Smooth muscle cell (in vitro differentiated cells): ENCODE data around the gene LRRTM1. TPM values are rescaled to one million over a fixed set of nuclear protein-coding genes. Genes with fewer than 3 reads are reported as not detected.

Experiments
- DNase-seq: peaks from one replicate; lab custom pipeline; 2025; ENCODE audit not compliant: unreplicated experiment; lab: John Stamatoyannopoulos, UW
- H2AFZ ChIP-seq: fragments of 200-600 bp; sonication (generic); 2 replicates; pipeline ENCODE4 v1.6.0; 2016; ENCODE audit warnings: antibody characterized with exemption, low read depth, mild to moderate bottlenecking
- H3F3A ChIP-seq: fragments of 200-600 bp; sonication (generic); 2 replicates; pipeline ENCODE4 v1.6.0; 2017; ENCODE audit warnings: antibody characterized with exemption, low read depth
- H3K27ac ChIP-seq: fragments of 200-600 bp; sonication (generic); 2 replicates; pipeline ENCODE4 v1.5.1; 2016; ENCODE audit warnings: low read depth, mild to moderate bottlenecking
- H3K27me3 ChIP-seq: fragments of 200-600 bp; sonication (generic); 2 replicates; pipeline ENCODE4 v1.6.1; 2016; ENCODE audit warnings: low read depth, mild to moderate bottlenecking
- H3K36me3 ChIP-seq: fragments of 200-600 bp; sonication (generic); 2 replicates; pipeline ENCODE4 v1.5.1; 2016; ENCODE audit warnings: low read depth
- H3K4me1 ChIP-seq: fragments of 200-600 bp; sonication (generic); 2 replicates; pipeline ENCODE4 v1.5.1; 2016; ENCODE audit warnings: low read depth
- H3K4me2 ChIP-seq: fragments of 200-600 bp; sonication (generic); 2 replicates; pipeline ENCODE4 v1.6.0; 2016; ENCODE audit warnings: mild to moderate bottlenecking
- H3K4me3 ChIP-seq: fragments of 200-600 bp; sonication (generic); 2 replicates; pipeline ENCODE4 v1.5.1; 2016; ENCODE audit warnings: mild to moderate bottlenecking
- H3K79me2 ChIP-seq: fragments of 200-600 bp; sonication (generic); 2 replicates; pipeline ENCODE4 v1.6.0; 2016; ENCODE audit warnings: low read depth, mild to moderate bottlenecking
- H3K9ac ChIP-seq: fragments of 200-600 bp; sonication (generic); 2 replicates; pipeline ENCODE4 v1.6.0; 2016; ENCODE audit warnings: low read depth
- H3K9me3 ChIP-seq: fragments of 200-600 bp; sonication (generic); replicated peaks from 2 replicates; pipeline ENCODE4 v1.5.1; 2016; ENCODE audit warnings: low read depth
- H4K20me1 ChIP-seq: fragments of 200-600 bp; sonication (generic); 2 replicates; pipeline ENCODE4 v1.6.0; 2016; ENCODE audit warnings: low read depth
- CTCF ChIP-seq: fragments of 200-600 bp; sonication (generic); IDR thresholded peaks from 2 replicates; pipeline ENCODE4 v1.5.1; 2017; ENCODE audit warnings: borderline replicate concordance, mild to moderate bottlenecking, antibody characterized with exemption; ENCODE audit not compliant: insufficient read depth, poor library complexity, severe bottlenecking
- WGBS: methylation state at CpG from one replicate; pipeline ENCODE4 v1.1.7; 2016; ENCODE audit warnings: low lambda C conversion rate; 5-methylcytosine and 5-hydroxymethylcytosine counted together
- polyA plus RNA-seq: library from polyadenylated mRNA; unstranded; fragments of >200 nt; fragmentation: Nextera tagmentation; extraction: Ambion mirVana; gene quantifications from 2 replicates; pipeline ENCODE4 v1.2.1, GENCODE V29; 2016
- total RNA-seq: library from RNA; depleted of rRNA; stranded (reverse); fragments of >200 nt; gene quantifications from 2 replicates; pipeline ENCODE4 v1.2.3, GENCODE V29; 2014

Gene LRRTM1
- total and polyA plus RNA-seq, 2 experiments from 2014 or later, result 7.4 to 17.7 TPM

GRCh38 chr2:80298954-80299353 lies 5.6 kb downstream of the LRRTM1 start:
- Histone ChIP-seq H3K79me2 (no peaks in the 10 kb centered on the region), H3K9me3 (no peaks in the 10 kb centered on the region), H3K36me3 (no peaks in the 10 kb centered on the region), H3F3A (no peaks in the 10 kb centered on the region), H3K27ac (no peak overlapping the region), H3K4me1 (peaks cover 14% of the 10 kb centered on the region), H3K4me2 (no peak overlapping the region), H3K4me3 (no peak overlapping the region), H4K20me1 (no peaks in the 10 kb centered on the region), H2AFZ (no peak overlapping the region), H3K9ac (no peak overlapping the region), H3K27me3 (peaks cover 64% of the 10 kb centered on the region)
- WGBS, result 72% methylated on average over 3 of the region's 3 CpGs
- no peak for DNase-seq
- no peak for TF ChIP-seq CTCF

GRCh38 chr2:80293039-80293438 lies 11.5 kb downstream of the LRRTM1 start:
- no peaks in the 10 kb centered on the region for H3F3A ChIP-seq
- no peak for TF ChIP-seq CTCF
- H3K79me2 ChIP-seq, result no peaks in the 10 kb centered on the region
- H3K27ac ChIP-seq, result no peak overlapping the region
- no peaks in the 10 kb centered on the region for H3K36me3 ChIP-seq
- no peaks in the 10 kb centered on the region for H3K9me3 ChIP-seq
- DNase-seq, result no peak
- no peak overlapping the region for H3K9ac ChIP-seq
- H3K4me1 ChIP-seq, result peaks cover 19% of the 10 kb centered on the region
- H3K4me3 ChIP-seq, result no peak overlapping the region
- no peak overlapping the region for H2AFZ ChIP-seq
- no peak overlapping the region for H3K4me2 ChIP-seq
- no peaks in the 10 kb centered on the region for H4K20me1 ChIP-seq
- peaks cover 7% of the 10 kb centered on the region for H3K27me3 ChIP-seq

- no peak for TF ChIP-seq CTCF
Measured at GRCh38 chr2:80292474-80292873, 12.1 kb downstream of the LRRTM1 start.

GRCh38 chr2:80291656-80292055 lies 12.9 kb downstream of the LRRTM1 start:
- Histone ChIP-seq H3K4me1 (peaks cover 19% of the 10 kb centered on the region), H3K9me3 (no peaks in the 10 kb centered on the region), H3F3A (no peaks in the 10 kb centered on the region), H2AFZ (no peak overlapping the region), H3K36me3 (no peaks in the 10 kb centered on the region), H3K27me3 (no peaks in the 10 kb centered on the region), H3K79me2 (no peaks in the 10 kb centered on the region), H3K9ac (no peak overlapping the region), H3K4me2 (no peak overlapping the region), H3K27ac (no peak overlapping the region), H4K20me1 (no peaks in the 10 kb centered on the region), H3K4me3 (no peak overlapping the region)
- WGBS, result 78% methylated on average over 1 of the region's 1 CpG
- TF ChIP-seq CTCF, result no peak
- DNase-seq, result no peak

More at GRCh38 chr2:80292474-80292873, 12.1 kb downstream of the LRRTM1 start:
- H3K4me1 ChIP-seq, result peaks cover 19% of the 10 kb centered on the region
- no peak overlapping the region for H2AFZ ChIP-seq
- H3K27ac ChIP-seq, result no peak overlapping the region
- WGBS, result 86% methylated on average over 3 of the region's 3 CpGs
- no peaks in the 10 kb centered on the region for H3K36me3 ChIP-seq
- H3K79me2 ChIP-seq, result no peaks in the 10 kb centered on the region
- no peaks in the 10 kb centered on the region for H3F3A ChIP-seq
- DNase-seq, result no peak
- H3K27me3 ChIP-seq, result peaks cover 7% of the 10 kb centered on the region
- H3K9me3 ChIP-seq, result no peaks in the 10 kb centered on the region
- no peak overlapping the region for H3K9ac ChIP-seq
- H3K4me2 ChIP-seq, result no peak overlapping the region
- no peak overlapping the region for H3K4me3 ChIP-seq
- no peaks in the 10 kb centered on the region for H4K20me1 ChIP-seq
